Dendritic cell treated with granulocyte-macrophage colony-stimulating factor and Interleukin-4, amounts not matched to agents 40 ng/mL and 50 ng/mL, for 4 days (primary cell): ENCODE results near the gene UNC5B.

Experiments used
- H3K27ac Mint-ChIP-seq: one replicate; pipeline ENCODE4 v1.8.0; 2022; ENCODE audit warnings: mild to moderate bottlenecking, mixed read lengths
- H3K27me3 Mint-ChIP-seq: one replicate; pipeline ENCODE4 v1.8.0; 2022; ENCODE audit warnings: mild to moderate bottlenecking, mixed read lengths
- H3K36me3 Mint-ChIP-seq: one replicate; pipeline ENCODE4 v1.8.0; 2022; ENCODE audit warnings: low read depth, mixed read lengths
- H3K4me1 Mint-ChIP-seq: one replicate; pipeline ENCODE4 v1.8.0; 2022; ENCODE audit warnings: low read depth, mixed read lengths
- H3K4me3 Mint-ChIP-seq: one replicate; pipeline ENCODE4 v1.8.0; 2022; ENCODE audit warnings: mild to moderate bottlenecking, moderate library complexity, mixed read lengths
- H3K9me3 Mint-ChIP-seq: one replicate; pipeline ENCODE4 v1.8.0; 2022; ENCODE audit warnings: mixed read lengths
- intact Hi-C: fragments of 100-400 bp; cut with micrococcal nuclease; formaldehyde crosslinking; loops from one replicate; pipeline ENCODE4 v1.15.0; 2022

The UNC5B gene

DNA sequence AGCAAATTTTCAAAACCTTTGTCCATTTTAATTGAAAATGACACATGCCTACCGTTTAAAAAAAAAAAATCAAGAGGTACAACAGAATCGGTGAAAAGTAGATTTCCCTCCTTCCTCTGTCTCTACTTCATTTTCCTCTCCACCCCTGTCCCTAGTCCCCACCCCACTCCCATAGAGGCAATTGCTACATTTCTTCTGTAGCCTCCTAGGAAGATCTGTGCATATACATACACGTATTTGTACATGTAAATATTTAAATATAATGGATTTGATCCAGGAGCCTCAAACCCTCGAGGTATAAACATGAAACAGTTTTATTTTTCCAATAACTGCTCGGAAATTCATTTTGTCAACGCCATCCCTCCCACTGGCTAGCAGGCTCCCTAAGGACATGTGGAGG is 92.5 kb downstream of the UNC5B start:
- H3K4me1 Mint-ChIP-seq: peaks cover 52% of the 10 kb centered on the region
- H3K36me3 Mint-ChIP-seq: no peaks in the 10 kb centered on the region
- H3K4me3 Mint-ChIP-seq: no peak overlapping the region
- H3K27me3 Mint-ChIP-seq: no peaks in the 10 kb centered on the region
- no peak overlapping the region for H3K27ac Mint-ChIP-seq
- intact Hi-C loops: no loop called here
- H3K9me3 Mint-ChIP-seq: no peaks in the 10 kb centered on the region

DNA sequence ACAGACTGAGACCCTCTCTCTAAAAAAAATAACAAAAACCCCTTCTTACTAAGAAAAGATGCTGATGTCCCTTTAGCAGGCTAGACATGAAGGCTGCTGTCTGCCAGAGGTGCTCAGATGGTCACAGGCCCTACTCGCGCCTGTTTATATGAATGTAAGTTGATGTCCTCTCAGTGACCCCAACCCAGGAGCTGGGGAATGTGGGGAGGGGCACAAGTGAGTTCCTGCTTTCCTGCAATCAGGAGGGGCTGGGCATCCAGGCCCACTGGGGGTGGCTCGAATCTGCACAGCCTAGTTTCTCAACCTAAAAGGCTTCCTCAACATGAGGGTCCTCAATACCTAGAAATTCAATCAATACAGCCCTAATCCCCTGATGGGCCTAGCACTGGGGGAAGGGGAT is 94.6 kb downstream of the UNC5B start:
- H3K4me3 Mint-ChIP-seq: no peak overlapping the region
- intact Hi-C loops: no loop called here
- H3K4me1 Mint-ChIP-seq: peaks cover 50% of the 10 kb centered on the region

DNA sequence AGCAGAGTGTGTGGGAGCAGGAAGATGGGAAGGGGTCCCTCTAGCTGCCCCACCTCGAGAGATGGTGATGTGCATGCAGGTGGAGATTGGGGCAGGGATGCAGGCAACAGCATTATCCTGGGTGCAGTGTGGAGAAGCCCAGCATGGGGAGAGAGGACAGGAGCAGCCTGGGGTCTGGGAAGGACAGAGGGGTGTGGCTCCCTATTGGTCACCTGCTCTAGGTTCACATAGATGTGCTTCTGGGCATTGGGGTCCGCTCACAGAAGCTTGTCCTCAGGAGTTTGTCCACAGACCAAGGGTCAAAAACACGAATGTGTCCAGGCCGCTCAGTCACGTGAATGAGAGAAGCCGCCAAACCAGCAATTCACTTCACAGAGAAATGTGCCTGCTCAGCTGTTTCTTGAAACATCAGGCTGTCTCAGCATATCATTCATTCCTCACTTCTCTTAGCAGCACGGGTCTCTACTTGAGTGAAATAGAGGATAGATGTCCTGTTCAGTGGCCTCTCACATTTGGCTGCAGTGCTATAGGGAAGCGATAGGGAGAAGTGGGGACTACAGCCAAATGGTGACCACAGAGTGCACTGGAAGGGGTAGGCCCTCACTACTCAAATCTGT is 95.2 kb downstream of the UNC5B start:
- H3K4me1 Mint-ChIP-seq: peaks cover 50% of the 10 kb centered on the region
- peak overlapping the region; percentile 49 for H3K27ac Mint-ChIP-seq
- H3K9me3 Mint-ChIP-seq: no peaks in the 10 kb centered on the region
- intact Hi-C loops: no loop called here
- no peak overlapping the region for H3K4me3 Mint-ChIP-seq
- no peaks in the 10 kb centered on the region for H3K36me3 Mint-ChIP-seq
- no peaks in the 10 kb centered on the region for H3K27me3 Mint-ChIP-seq

More for the DNA sequence above, 94.6 kb downstream of the UNC5B start:
- Mint-ChIP-seq H3K27ac (peak overlapping the region; percentile 49), H3K36me3 (no peaks in the 10 kb centered on the region), H3K27me3 (no peaks in the 10 kb centered on the region), H3K9me3 (no peaks in the 10 kb centered on the region)

DNA sequence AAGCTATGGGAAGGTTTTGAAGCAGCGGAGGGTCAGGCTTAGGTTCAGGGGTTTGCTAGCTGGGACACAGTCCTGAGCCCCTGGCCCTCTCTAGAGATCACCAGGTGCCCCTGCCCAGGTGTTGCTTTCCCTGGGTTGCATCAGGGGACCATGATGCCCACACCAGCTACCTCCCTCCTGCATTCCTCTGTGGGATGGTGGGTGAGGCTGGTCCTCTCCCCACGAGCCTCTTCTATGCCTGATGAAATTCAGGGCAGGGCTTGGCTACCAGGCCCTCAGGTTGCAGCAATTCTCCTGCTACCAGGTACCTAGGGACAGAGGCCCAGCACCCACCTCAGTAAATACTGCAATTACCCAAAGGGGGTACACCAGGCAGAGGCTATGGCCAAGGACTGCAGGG is 95.9 kb downstream of the UNC5B start:
- Mint-ChIP-seq H3K27ac (peak overlapping the region; percentile 49), H3K36me3 (no peaks in the 10 kb centered on the region), H3K9me3 (no peaks in the 10 kb centered on the region), H3K4me1 (peaks cover 52% of the 10 kb centered on the region), H3K4me3 (no peak overlapping the region), H3K27me3 (peaks cover 5% of the 10 kb centered on the region)
- intact Hi-C loops: no loop called here

DNA sequence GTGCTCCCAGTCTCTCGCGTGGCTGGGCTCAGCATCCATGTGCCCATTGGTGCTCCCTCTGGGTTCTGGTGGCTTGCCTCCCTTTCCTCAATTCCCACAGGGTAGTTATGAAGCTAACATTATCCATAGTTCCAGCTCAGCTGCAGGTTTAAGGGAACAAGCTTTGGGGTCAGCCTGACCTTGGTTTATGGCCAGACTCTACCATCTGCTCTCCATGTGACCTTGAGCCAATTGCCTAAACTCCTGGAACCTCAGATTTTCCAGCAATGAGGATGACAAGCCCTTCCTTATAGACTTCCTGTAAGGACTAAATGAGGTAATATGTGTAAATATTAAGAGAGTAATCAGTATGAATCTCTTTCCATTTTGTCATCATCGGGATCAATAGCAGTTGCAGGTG is 96.6 kb downstream of the UNC5B start:
- Mint-ChIP-seq H3K4me1 (peaks cover 54% of the 10 kb centered on the region), H3K4me3 (no peak overlapping the region), H3K9me3 (no peaks in the 10 kb centered on the region), H3K27ac (no peak overlapping the region), H3K36me3 (no peaks in the 10 kb centered on the region), H3K27me3 (peaks cover 11% of the 10 kb centered on the region)
- intact Hi-C loops: no loop called here

DNA sequence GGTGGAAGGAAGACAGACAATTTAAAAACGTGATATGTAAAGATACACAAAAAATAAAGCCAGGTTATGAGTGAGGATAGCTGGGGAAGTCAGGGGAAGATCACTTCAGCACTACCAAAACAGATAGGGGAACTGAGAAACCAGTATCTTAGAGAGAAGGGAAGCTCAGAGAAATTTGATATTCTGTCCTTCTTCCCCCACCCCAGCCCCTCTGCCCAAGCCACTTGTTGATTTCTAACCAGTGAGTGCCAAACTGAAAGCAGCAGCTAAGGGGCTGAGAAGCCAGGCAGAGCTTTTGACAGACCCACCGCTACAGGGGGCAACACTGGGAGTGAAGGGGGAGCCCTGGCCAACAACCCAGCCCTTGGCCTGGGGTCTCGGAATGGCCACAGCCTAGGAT is 97.5 kb downstream of the UNC5B start:
- Mint-ChIP-seq H3K27me3 (peaks cover 11% of the 10 kb centered on the region), H3K36me3 (no peaks in the 10 kb centered on the region), H3K27ac (peak overlapping the region; percentile 73), H3K4me1 (peaks cover 58% of the 10 kb centered on the region), H3K4me3 (peak overlapping the region; percentile 2), H3K9me3 (no peaks in the 10 kb centered on the region)
- intact Hi-C loops: loop anchor here (5.0 to 10.0 kb wide), 5 partner anchors 175 to 735 kb away; no protein-coding TSS in a partner anchor

DNA sequence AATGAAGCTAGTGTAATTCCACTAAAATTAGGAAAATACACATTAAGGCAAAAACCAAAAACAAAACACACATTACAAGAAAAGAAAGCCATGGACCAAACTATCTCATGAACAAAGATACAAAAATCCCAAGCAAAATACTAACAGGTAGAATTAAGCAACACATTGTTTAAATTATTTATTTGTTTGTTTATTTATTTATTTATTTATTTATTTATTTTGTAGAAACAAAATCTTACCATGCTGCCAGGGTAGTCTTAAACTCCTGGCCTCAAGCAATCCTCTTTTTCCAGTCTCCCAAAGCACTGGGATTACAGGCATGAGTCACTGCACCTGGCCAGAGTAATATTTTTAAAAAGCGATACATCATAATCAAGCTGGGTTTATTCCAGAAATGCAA is 99.8 kb downstream of the UNC5B start:
- H3K27me3 Mint-ChIP-seq: peaks cover 11% of the 10 kb centered on the region
- no peaks in the 10 kb centered on the region for H3K36me3 Mint-ChIP-seq
- intact Hi-C loops: loop anchor here (5.0 to 10.0 kb wide), 5 partner anchors 173 to 733 kb away; no protein-coding TSS in a partner anchor
- no peaks in the 10 kb centered on the region for H3K9me3 Mint-ChIP-seq
- H3K4me3 Mint-ChIP-seq: no peak overlapping the region
- H3K27ac Mint-ChIP-seq: no peak overlapping the region
- peaks cover 74% of the 10 kb centered on the region for H3K4me1 Mint-ChIP-seq

DNA sequence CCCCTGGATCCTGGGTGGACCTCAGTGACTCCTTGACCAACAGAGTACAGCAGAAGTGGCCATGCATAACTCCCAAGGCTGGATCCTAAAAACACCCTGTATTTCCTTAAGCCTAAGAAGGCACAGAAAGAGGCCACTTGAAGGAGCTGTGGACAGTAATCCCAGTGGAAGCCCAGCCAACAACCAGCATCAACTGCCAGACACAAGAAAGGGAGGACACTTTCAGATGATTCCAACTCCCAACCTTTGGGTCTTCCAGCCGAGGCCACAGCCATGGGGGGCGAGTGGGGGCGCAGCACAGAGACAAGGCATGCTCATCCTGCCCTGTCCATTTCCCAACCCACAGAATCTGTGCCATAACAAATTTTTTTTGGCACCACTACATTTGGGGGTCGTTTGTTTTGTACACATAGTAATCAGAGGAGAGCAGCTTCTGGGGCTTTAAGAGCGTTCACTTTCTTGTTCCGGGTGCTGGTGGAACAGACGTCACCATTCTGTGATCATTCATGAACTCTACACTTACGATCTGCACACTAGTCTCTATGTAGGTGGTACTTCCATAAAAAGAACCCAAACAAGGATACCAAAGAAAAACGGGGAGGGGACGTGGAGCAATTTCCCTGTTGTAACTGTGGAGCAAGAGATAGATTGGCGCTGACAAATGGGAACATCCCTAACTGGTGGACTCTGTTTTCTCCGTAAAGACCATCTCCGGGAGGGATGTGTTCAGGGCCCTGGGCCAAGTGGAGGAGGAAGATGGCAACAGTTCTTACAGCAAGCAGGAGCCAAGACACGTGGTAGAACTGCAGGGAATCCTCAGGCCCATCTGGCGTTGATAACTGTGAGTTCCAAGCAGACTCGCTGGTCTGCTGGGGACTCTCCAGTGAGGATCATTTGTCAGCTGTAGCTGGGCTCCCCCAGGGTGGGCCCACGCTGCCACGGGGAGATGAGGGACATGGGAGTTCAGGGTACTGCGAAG is 100.7 kb downstream of the UNC5B start:
- H3K9me3 Mint-ChIP-seq: no peaks in the 10 kb centered on the region
- H3K4me3 Mint-ChIP-seq: no peak overlapping the region
- H3K36me3 Mint-ChIP-seq: no peaks in the 10 kb centered on the region
- intact Hi-C loops: loop anchor here (5.0 to 10.0 kb wide), 5 partner anchors 172 to 732 kb away; no protein-coding TSS in a partner anchor
- peaks cover 11% of the 10 kb centered on the region for H3K27me3 Mint-ChIP-seq
- peak overlapping the region; percentile 51 for H3K27ac Mint-ChIP-seq
- H3K4me1 Mint-ChIP-seq: peaks cover 74% of the 10 kb centered on the region

DNA sequence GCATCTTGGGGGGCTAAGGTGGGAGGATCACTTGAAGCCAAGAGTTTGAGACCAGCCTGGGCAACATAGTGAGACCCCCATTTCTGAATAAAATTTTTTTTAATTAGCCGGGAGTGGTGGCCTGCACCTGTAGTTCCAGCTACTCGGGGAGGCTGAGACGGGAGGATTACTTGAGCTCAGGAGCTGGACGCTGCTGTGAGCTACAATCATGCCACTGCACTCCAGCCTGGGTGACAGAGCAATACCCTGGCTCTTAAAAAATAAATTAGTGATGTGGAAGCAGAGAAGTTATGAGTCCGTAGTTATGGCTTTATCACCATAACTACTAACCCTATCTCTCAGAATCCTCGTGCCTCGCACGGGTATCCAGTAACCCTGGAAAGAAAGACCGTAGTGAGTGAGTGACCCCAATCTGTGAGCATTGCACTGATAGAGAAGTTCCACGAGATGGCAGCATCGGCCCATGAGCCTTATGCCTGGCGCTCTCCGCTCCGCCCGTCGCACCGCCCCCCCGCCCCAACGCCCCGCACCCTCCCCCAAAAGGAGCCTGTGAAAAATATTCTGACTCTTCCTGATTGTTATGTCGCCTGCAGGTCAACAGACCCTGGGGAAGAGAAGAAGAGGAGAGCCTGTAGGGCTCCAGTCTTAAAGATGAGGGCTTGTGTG is 101.8 kb downstream of the UNC5B start:
- Mint-ChIP-seq H3K4me3 (peak overlapping the region; percentile 5), H3K27me3 (peaks cover 11% of the 10 kb centered on the region), H3K4me1 (peaks cover 71% of the 10 kb centered on the region), H3K9me3 (no peaks in the 10 kb centered on the region), H3K27ac (peak overlapping the region; percentile 51), H3K36me3 (peaks cover under 1% of the 10 kb centered on the region)
- intact Hi-C loops: loop anchor here (2.0 to 10.0 kb wide), 6 partner anchors 171 to 731 kb away; no protein-coding TSS in a partner anchor

DNA sequence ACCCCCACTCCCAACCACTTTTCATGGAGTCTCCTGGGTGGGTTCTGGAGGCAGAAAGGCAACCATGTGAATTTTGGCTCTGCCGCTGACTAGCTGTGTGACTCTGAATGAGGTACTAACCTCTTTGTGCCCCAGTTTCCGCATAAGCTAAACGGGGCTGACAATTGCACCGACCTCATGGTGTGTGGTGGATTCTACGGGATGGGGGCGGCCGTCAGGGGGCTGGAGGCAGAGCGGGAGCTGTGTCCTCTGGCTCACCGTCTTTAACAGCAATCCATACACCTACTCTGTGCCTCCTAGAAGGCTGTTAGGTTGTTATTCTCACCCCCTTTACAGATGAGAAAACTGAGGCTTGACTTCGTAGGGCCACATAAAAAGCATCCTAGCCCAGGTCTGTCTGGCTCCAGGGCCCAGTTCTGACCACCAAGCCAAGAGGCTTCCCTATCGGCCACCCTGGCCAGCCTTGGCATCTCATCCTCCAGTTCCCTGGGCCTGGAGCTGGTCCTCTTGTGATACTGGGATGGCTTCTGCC is 102.4 kb downstream of the UNC5B start:
- peaks cover 11% of the 10 kb centered on the region for H3K27me3 Mint-ChIP-seq
- no peak overlapping the region for H3K27ac Mint-ChIP-seq
- H3K4me1 Mint-ChIP-seq: peaks cover 67% of the 10 kb centered on the region
- intact Hi-C loops: loop anchor here (2.0 to 10.0 kb wide), 7 partner anchors 170 to 730 kb away; no protein-coding TSS in a partner anchor
- H3K9me3 Mint-ChIP-seq: no peaks in the 10 kb centered on the region
- peak overlapping the region; percentile 5 for H3K4me3 Mint-ChIP-seq
- peaks cover 6% of the 10 kb centered on the region for H3K36me3 Mint-ChIP-seq

DNA sequence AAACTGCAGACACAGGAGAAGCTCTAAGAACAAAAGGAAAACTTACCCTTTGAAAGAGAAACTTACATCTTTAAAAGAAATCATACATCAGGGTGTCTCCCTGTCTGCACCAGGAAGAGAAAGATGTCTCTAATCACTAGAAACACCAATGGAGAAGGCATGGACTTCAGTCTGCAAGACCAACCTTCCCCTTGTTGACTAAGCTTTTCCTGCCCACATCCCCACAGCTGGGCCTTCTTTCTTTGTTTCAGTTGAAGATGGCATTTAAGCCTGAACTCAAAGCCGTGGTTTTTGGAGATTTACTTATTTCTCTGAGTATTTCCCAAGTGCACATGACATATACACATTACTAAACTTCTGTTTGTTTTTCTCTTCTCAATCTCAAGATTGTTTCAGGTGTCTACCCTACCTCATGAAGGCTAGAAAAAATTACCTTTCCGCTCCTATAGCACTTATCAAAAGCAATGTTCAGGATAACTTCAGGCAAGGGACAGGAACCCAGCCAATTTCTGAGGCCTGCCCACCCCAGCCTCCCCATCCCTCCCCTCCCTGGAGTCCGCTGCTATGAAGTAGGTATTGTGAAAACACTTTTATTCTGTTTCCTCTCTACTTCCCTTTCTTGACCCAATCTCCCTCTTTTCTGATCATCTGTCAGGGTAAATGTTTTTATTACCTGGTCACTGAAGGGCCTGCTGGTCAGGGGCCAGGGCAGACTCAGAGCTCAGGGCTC is 103.9 kb downstream of the UNC5B start:
- intact Hi-C loops: loop anchor here (5.0 to 10.0 kb wide), 5 partner anchors 169 to 729 kb away; no protein-coding TSS in a partner anchor
- H3K36me3 Mint-ChIP-seq: peaks cover 6% of the 10 kb centered on the region
- H3K27me3 Mint-ChIP-seq: peaks cover 11% of the 10 kb centered on the region
- H3K27ac Mint-ChIP-seq: peak overlapping the region; percentile 36
- H3K4me3 Mint-ChIP-seq: no peak overlapping the region
- peaks cover 68% of the 10 kb centered on the region for H3K4me1 Mint-ChIP-seq
- no peaks in the 10 kb centered on the region for H3K9me3 Mint-ChIP-seq

DNA sequence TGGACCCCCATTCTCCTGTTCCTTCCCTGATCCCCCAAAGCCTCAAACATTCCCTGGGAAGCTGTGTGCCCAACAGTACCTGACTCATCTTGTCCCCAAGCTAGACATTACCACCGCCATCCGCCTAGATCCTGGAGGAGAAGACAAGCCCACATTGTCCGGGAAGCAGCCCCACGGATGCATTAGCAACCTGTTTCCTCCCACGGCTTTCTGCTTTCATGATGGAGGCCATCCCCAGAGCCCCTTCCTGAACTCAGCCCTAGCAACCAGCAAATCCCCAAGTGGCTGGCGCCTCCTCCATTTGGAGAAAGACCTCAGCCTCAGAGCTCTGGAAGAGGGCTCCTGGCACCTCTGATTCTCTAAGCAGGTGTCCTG is 104.4 kb downstream of the UNC5B start:
- H3K27ac Mint-ChIP-seq: peak overlapping the region; percentile 36
- intact Hi-C loops: loop anchor here (5.0 to 10.0 kb wide), 5 partner anchors 168 to 728 kb away; no protein-coding TSS in a partner anchor
- no peak overlapping the region for H3K4me3 Mint-ChIP-seq
- peaks cover 6% of the 10 kb centered on the region for H3K36me3 Mint-ChIP-seq
- no peaks in the 10 kb centered on the region for H3K9me3 Mint-ChIP-seq
- peaks cover 73% of the 10 kb centered on the region for H3K4me1 Mint-ChIP-seq
- H3K27me3 Mint-ChIP-seq: peaks cover 11% of the 10 kb centered on the region

DNA sequence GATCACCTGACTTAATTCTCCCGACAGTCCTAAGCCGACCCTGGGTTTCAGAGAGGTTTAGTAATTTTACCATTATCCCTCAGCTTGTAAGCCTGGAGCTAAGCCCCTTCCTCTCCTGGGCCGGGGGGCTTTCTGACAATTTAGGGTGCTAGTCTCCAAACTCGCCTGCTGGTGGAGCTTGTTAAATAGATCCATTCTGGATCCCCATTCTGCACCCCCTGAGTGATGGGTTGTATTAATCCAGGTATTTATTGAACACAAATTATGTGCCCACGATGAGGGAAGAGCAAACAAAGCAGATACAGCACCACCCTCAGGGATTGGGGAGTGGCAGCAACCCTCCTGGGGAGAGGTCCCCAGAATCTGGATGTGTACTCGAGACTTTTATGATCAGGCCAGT is 105.4 kb downstream of the UNC5B start:
- peaks cover 80% of the 10 kb centered on the region for H3K4me1 Mint-ChIP-seq
- H3K36me3 Mint-ChIP-seq: peaks cover 15% of the 10 kb centered on the region
- no peak overlapping the region for H3K4me3 Mint-ChIP-seq
- no peak overlapping the region for H3K27ac Mint-ChIP-seq
- intact Hi-C loops: loop anchor here (2.0 to 10.0 kb wide), 6 partner anchors 59 to 727 kb away; no protein-coding TSS in a partner anchor
- H3K9me3 Mint-ChIP-seq: no peaks in the 10 kb centered on the region
- peaks cover 11% of the 10 kb centered on the region for H3K27me3 Mint-ChIP-seq
